ENCODE data around the gene ITFG2. TPM values are rescaled to one million over a fixed set of nuclear protein-coding genes. Genes with fewer than 3 reads are reported as not detected.
"Not testable (repeated sequence)": the region's sequence is repeated elsewhere in the genome, so short reads cannot be mapped to it uniquely, and the experiment has no call there.

ITFG2 gene
- total RNA-seq (10 to 100 TPM; 14.3 to 20.6 (median 17.3) TPM), polyA plus RNA-seq (15.7 TPM)
- long read RNA-seq, donor 1, transcript ITFG2-201 (12 exons, 2,361 nt): major isoform, 37 of 59 reads
- long read RNA-seq, donor 1, partial matches to known transcripts: 7 of 59 reads
- long read RNA-seq, donor 1, other reads (novel, unspliced or antisense): 15 of 59 reads
- long read RNA-seq, donor 2, transcript ITFG2-201 (12 exons, 2,361 nt): major isoform, 13 of 22 reads
- long read RNA-seq, donor 2, partial matches to known transcripts: 3 of 22 reads
- long read RNA-seq, donor 2, other reads (novel, unspliced or antisense): 5 of 22 reads
- long read RNA-seq, donor 3, transcript ITFG2-201 (12 exons, 2,361 nt): major isoform, 48 of 112 reads
- long read RNA-seq, donor 3, partial matches to known transcripts: 5 of 112 reads
- long read RNA-seq, donor 3, other reads (novel, unspliced or antisense): 54 of 112 reads
- long read RNA-seq, donor 4, transcript ITFG2-201 (12 exons, 2,361 nt): major isoform, 9 of 16 reads
- long read RNA-seq, donor 4, partial matches to known transcripts: 1 of 16 reads
- long read RNA-seq, donor 4, other reads (novel, unspliced or antisense): 6 of 16 reads

DNA sequence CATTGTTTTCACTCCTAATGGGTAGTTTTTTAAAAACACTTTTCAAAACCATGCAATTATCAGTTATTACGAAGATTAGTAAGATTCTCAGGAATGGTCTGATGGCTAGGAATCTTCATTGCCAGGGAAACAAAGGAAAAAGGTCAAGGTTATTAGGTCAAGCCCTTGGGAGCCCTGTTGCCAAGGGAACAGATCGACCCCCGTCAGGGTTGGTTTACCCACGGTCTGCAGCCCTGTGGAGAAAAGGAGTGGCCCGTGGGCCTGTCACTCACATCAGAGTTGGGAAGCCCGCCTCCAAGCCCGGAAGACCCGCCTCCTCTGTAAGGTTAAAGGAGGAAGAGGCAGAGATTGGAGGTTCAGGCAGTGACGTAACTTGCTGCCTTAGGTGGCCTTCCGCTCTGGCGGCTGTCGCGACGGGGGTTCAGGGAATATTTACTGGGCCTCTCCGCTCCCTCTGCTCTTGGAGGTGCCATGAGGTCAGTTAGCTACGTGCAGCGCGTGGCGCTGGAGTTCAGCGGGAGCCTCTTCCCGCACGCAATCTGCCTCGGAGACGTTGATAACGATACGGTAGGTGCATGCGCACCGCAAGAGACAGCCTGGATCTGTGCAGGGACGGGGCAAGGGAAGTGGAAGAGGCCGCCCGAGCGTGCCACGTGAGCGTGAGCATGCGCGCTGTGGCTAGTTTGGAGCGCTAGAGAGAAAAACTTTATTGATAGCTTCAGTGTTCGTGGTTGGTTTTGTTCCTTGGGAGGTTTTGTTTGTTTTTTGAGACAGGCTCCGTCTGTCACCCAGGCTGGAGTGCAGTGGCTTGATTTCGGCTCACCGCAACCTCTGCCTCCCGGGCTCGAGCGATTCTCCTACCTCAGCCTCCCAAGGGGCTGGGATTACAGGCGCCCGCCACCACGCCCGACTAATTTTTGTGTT, at the start of gene ITFG2:
TSS of gene ITFG2 (plus strand) at position 379 of the 924 bp plus-strand sequence. CDS start at position 472, 93 bp downstream.
- intact Hi-C loops (cut with DNase I): no loop called here
- peak; percentile 99 to 100 (median 99) for DNase-seq
- peak within 1 kb of the TSS; percentile 83 for H3K27ac ChIP-seq (ENCODE audit: low read length)
- ATAC-seq: peak; percentile 99
- H3K4me1 ChIP-seq (ENCODE audit: control insufficient read depth, insufficient read depth, low read length): no peaks in the 10 kb centered on the region
- no peaks in the 10 kb centered on the region for H3K9me3 ChIP-seq (ENCODE audit: control insufficient read depth, low read length)
- H3K4me3 ChIP-seq (ENCODE audit: low read length): peak within 1 kb of the TSS; percentile 58
- no peaks in the 10 kb centered on the region for H3K27me3 ChIP-seq (ENCODE audit: control insufficient read depth, insufficient read depth)
- under 1% methylated on average over 48 of the region's 48 CpGs for WGBS

DNA sequence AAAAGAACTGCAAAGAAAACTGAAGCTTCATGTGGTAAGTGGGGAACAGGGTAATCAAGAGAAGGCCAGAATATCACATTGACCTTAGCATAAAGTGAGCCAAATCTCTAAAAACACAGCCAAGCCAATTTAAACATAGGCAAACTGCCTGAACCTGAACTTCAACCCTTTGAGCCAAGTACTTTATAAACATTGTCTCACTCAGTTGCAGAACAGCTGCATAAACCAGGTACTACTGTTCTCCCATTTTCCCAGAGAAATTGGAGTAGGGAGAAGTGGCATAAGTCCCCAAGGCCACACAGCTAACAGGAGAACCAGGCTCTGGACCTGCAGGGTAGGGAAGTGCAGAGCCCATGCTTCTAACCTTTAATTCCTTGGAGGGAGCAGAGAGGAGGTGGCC, 48.1 kb upstream of the ITFG2 start:
- Histone ChIP-seq H3K27me3 (ENCODE audit: control insufficient read depth, insufficient read depth) (no peaks in the 10 kb centered on the region), H3K9me3 (ENCODE audit: control insufficient read depth, low read length) (no peaks in the 10 kb centered on the region), H3K27ac (ENCODE audit: low read length) (no peak overlapping the region), H3K4me3 (ENCODE audit: low read length) (no peak overlapping the region), H3K4me1 (ENCODE audit: control insufficient read depth, insufficient read depth, low read length) (no peaks in the 10 kb centered on the region)
- no peak for DNase-seq
- ATAC-seq: no peak
- intact Hi-C loops (cut with DNase I): no loop called here

- ATAC-seq: no peak
- intact Hi-C loops (cut with DNase I): no loop called here
Measured at GRCh38 chr12:2765052-2765451, 47.4 kb upstream of the ITFG2 start.

GRCh38 chr12:2765608-2766007, 46.9 kb upstream of the ITFG2 start:
- Histone ChIP-seq H3K4me1 (ENCODE audit: control insufficient read depth, insufficient read depth, low read length) (no peaks in the 10 kb centered on the region), H3K4me3 (ENCODE audit: low read length) (no peak overlapping the region), H3K27me3 (ENCODE audit: control insufficient read depth, insufficient read depth) (no peaks in the 10 kb centered on the region), H3K27ac (ENCODE audit: low read length) (no peak overlapping the region), H3K9me3 (ENCODE audit: control insufficient read depth, low read length) (no peaks in the 10 kb centered on the region)
- intact Hi-C loops (cut with DNase I): no loop called here
- DNase-seq: no peak
- no peak for ATAC-seq
- 85% methylated on average over 6 of the region's 6 CpGs for WGBS

More at GRCh38 chr12:2765052-2765451, 47.4 kb upstream of the ITFG2 start:
- no peak for DNase-seq
- no peaks in the 10 kb centered on the region for H3K27me3 ChIP-seq (ENCODE audit: control insufficient read depth, insufficient read depth)
- no peaks in the 10 kb centered on the region for H3K4me1 ChIP-seq (ENCODE audit: control insufficient read depth, insufficient read depth, low read length)
- H3K27ac ChIP-seq (ENCODE audit: low read length): no peak overlapping the region
- H3K4me3 ChIP-seq (ENCODE audit: low read length): no peak overlapping the region
- H3K9me3 ChIP-seq (ENCODE audit: control insufficient read depth, low read length): no peaks in the 10 kb centered on the region
- WGBS: 92% methylated on average over 4 of the region's 4 CpGs

DNA sequence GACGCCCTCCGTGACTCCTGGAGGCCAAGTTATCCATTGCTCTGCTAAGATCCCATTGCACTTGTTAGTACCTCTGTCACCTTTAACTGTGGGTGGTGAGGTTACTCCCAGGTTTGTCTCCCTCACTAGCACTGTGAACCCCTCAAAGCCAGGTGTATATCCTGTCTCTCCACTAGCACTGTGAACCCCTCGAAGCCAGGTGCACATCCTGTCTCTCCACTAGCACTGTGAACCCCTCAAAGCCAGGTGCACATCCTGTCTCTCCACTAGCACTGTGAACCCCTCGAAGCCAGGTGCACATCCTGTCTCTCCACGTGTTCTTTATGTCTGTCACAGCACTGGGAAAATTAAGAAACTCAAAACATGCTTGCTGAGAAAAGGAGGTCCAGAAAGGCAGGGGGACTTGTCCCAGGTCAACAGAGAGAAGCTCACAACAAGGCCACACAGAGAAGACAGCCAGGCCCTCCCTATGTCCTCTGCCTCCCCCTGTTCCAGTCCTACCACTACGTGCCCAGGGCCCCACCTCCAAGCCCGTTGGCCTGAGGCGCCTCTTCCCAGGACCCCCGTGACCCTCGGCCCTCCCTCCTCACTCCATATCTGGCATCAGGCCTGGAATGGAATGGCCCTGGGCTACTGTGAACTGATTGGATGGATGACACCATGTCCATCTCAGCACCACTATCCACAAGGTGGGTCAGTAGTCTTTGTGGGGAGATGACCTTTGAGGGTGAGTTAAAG, 44.1 kb upstream of the ITFG2 start:
- 55% methylated on average over 10 of the region's 10 CpGs for WGBS
- no peaks in the 10 kb centered on the region for H3K4me1 ChIP-seq (ENCODE audit: control insufficient read depth, insufficient read depth, low read length)
- intact Hi-C loops (cut with DNase I): no loop called here

DNA sequence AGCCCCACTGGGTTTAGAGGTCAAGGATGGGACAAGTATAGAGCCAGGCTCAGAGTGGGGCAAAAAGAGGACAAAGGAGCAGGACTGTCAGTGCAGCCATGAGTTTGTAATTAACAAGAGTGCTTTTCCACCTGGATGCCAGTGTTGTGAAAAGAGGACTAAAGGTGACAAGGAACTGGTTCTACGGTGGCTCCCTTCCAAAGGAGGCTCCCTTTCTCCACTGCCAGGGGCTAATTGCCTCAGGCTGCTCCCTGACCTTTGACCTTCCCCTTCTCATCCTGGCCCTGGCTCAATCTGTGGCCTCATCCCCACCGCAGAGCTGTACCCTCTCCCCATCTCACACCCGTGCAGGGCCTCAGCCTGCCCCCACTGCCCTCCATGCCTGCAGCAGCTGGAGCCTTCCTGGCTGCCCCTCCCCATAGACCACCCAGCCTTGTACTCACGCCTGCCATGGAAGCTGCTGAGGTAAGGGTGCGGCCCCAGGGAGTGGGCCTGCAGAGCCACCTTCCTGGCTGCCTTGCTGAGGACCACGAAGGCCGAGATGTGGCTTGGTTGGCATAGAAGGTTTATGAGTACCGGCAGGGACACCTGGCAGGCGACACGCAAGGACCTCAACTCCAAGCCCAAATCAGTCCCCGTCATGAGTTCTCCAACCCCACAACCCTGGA, 42.5 kb upstream of the ITFG2 start:
- DNase-seq (no peak), ATAC-seq (peak in 1 of 2 donors; percentile 15)
- Histone ChIP-seq H3K9me3 (ENCODE audit: control insufficient read depth, low read length) (no peaks in the 10 kb centered on the region), H3K27me3 (ENCODE audit: control insufficient read depth, insufficient read depth) (no peaks in the 10 kb centered on the region), H3K27ac (ENCODE audit: low read length) (no peak overlapping the region), H3K4me1 (ENCODE audit: control insufficient read depth, insufficient read depth, low read length) (no peaks in the 10 kb centered on the region), H3K4me3 (ENCODE audit: low read length) (no peak overlapping the region)
- 76% methylated on average over 11 of the region's 11 CpGs for WGBS
- intact Hi-C loops (cut with DNase I): no loop called here

More for the DNA sequence above, 44.1 kb upstream of the ITFG2 start:
- H3K27me3 ChIP-seq (ENCODE audit: control insufficient read depth, insufficient read depth): no peaks in the 10 kb centered on the region
- H3K4me3 ChIP-seq (ENCODE audit: low read length): no peak overlapping the region
- DNase-seq: no peak
- H3K9me3 ChIP-seq (ENCODE audit: control insufficient read depth, low read length): no peaks in the 10 kb centered on the region
- ATAC-seq: peak in 1 of 2 donors; percentile 48
- H3K27ac ChIP-seq (ENCODE audit: low read length): no peak overlapping the region

DNA sequence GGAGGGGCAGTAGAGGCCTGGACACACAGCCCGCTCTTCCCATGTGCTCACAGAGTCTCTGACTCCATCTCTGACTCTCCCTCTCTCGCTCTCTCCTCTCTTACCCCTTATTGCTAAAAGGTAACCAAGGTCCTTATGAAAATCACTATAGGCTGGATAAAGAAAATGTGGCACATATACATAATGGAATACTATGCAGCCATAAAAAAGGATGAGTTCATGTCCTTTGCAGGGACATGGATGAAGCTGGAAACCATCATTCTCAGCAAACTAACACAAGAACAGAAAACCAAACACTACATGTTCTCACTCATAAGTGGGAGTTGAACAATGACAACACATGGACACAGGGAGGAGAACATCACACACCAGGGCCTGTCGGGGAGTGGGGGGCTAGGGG, 41.9 kb upstream of the ITFG2 start:
- ATAC-seq; H3K4me1 ChIP-seq (ENCODE audit: control insufficient read depth, insufficient read depth, low read length); intact Hi-C loops (cut with DNase I); H3K9me3 ChIP-seq (ENCODE audit: control insufficient read depth, low read length); H3K27ac ChIP-seq (ENCODE audit: low read length); H3K27me3 ChIP-seq (ENCODE audit: control insufficient read depth, insufficient read depth); H3K4me3 ChIP-seq (ENCODE audit: low read length); DNase-seq: not testable (repeated sequence)
- 95% methylated on average over 3 of the region's 3 CpGs for WGBS

DNA sequence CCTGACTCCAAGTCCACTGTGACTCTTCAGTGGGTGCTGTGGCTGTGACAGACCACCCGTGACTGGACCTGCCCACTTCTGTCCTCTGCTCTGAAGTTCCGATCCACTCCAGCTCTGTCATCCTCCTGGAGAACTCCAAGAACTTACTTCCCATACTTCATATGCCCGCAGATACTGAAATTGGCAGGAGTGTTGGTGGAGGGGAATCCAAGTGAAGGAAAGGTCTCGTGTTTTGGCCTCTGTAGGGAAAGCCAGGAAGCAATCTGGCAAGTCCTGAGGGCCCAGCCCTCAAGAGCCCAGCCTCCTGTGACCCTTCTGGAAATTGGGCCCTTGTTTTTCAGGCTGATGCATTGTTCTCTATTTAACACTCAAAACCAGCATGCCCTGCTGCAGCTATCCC, 40.1 kb upstream of the ITFG2 start:
- no peaks in the 10 kb centered on the region for H3K9me3 ChIP-seq (ENCODE audit: control insufficient read depth, low read length)
- H3K4me3 ChIP-seq (ENCODE audit: low read length): no peak overlapping the region
- WGBS: 68% methylated on average over 4 of the region's 4 CpGs
- no peak overlapping the region for H3K27ac ChIP-seq (ENCODE audit: low read length)
- H3K4me1 ChIP-seq (ENCODE audit: control insufficient read depth, insufficient read depth, low read length): no peaks in the 10 kb centered on the region
- ATAC-seq (no peak), DNase-seq (no peak)
- H3K27me3 ChIP-seq (ENCODE audit: control insufficient read depth, insufficient read depth): no peaks in the 10 kb centered on the region
- intact Hi-C loops (cut with DNase I): no loop called here

DNA sequence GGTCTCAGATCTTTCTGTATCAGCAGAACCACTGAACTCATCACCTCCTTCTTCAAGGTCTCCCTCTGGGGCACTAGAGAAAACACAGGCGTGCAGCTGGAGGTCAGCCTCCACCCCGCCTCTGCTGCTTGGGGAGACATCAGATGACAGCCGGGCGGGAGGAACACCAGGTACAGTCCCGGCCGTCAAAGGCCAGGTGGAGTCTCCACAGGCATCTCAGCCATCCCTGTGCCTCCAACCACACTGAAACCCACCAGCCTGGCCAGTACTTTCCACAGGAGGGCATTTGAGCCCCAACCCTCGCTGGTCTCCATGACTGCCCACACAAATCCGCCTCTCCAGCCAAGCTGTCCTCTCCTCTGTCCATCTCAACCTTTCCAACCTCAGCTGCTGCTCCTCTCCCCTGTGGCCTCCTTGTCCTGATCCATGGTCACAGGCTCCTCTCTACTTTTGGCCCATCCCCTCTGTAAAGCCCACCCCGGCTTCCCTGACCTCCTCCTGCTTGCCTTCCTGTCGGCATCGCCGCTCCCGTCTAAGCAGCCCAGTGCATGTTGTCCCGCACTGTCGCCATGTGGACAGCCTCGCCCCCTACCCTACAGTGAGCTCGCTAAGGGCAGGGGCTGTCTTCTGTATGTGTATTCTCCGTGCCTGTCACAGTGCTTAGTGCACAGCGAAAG, 39.1 kb upstream of the ITFG2 start:
- no peaks in the 10 kb centered on the region for H3K9me3 ChIP-seq (ENCODE audit: control insufficient read depth, low read length)
- WGBS: 76% methylated on average over 19 of the region's 19 CpGs
- no peak overlapping the region for H3K27ac ChIP-seq (ENCODE audit: low read length)
- DNase-seq (no peak), ATAC-seq (no peak)
- intact Hi-C loops (cut with DNase I): no loop called here
- H3K4me3 ChIP-seq (ENCODE audit: low read length): no peak overlapping the region
- no peaks in the 10 kb centered on the region for H3K27me3 ChIP-seq (ENCODE audit: control insufficient read depth, insufficient read depth)
- H3K4me1 ChIP-seq (ENCODE audit: control insufficient read depth, insufficient read depth, low read length): no peaks in the 10 kb centered on the region

DNA sequence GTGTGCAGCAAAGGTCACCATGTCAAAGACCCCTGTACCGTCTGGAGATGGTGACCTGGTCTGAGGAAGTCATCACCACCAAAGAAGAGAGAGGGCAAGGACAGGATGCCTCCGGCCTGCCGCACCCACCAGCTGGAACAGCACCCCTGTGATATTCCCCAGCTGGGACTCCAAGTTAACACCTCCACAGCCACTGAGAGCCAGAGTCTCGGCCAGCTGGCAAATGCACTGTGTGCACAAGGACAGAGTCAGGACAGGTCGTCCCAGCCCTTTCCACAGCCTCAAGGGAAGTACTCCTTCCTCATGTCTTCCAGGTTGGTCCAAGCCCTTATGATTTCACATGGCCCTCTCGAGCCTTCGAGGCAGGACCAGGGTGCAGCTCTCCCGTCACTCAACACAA, 37.0 kb upstream of the ITFG2 start:
- H3K27ac ChIP-seq (ENCODE audit: low read length): no peak overlapping the region
- no peaks in the 10 kb centered on the region for H3K9me3 ChIP-seq (ENCODE audit: control insufficient read depth, low read length)
- no peak overlapping the region for H3K4me3 ChIP-seq (ENCODE audit: low read length)
- no peaks in the 10 kb centered on the region for H3K4me1 ChIP-seq (ENCODE audit: control insufficient read depth, insufficient read depth, low read length)
- H3K27me3 ChIP-seq (ENCODE audit: control insufficient read depth, insufficient read depth): no peaks in the 10 kb centered on the region
- intact Hi-C loops (cut with DNase I): no loop called here
- DNase-seq (peak in 1 of 3 donors; percentile 66), ATAC-seq (peak; percentile 70 to 78)
- WGBS: 62% methylated on average over 8 of the region's 8 CpGs
